Astrocyte of the cerebellum (primary cell): ENCODE data around the gene KCTD4.

Experiments used
- DNase-seq: peaks from one replicate; pipeline ENCODE4 v3.0.0-alpha.2; 2011; ENCODE audit warnings: low read depth
- H3K4me3 ChIP-seq: 2 replicates; pipeline ENCODE4 v1.5.1; 2011; ENCODE audit warnings: mild to moderate bottlenecking, low read depth, low read length, moderate library complexity
- in situ Hi-C: cut with HindIII; loops from 2 replicates; pipeline ENCODE4 v1.10.0; 2017; ENCODE audit warnings: low sequenced_read_pairs
- TF ChIP-seq, protein P1 (sequence below): IDR thresholded peaks from 2 replicates; pipeline ENCODE4 v1.5.1; 2012; ENCODE audit warnings: low read length, low read depth, moderate library complexity, mild to moderate bottlenecking; ENCODE audit errors: missing control alignments

Gene KCTD4

DNA sequence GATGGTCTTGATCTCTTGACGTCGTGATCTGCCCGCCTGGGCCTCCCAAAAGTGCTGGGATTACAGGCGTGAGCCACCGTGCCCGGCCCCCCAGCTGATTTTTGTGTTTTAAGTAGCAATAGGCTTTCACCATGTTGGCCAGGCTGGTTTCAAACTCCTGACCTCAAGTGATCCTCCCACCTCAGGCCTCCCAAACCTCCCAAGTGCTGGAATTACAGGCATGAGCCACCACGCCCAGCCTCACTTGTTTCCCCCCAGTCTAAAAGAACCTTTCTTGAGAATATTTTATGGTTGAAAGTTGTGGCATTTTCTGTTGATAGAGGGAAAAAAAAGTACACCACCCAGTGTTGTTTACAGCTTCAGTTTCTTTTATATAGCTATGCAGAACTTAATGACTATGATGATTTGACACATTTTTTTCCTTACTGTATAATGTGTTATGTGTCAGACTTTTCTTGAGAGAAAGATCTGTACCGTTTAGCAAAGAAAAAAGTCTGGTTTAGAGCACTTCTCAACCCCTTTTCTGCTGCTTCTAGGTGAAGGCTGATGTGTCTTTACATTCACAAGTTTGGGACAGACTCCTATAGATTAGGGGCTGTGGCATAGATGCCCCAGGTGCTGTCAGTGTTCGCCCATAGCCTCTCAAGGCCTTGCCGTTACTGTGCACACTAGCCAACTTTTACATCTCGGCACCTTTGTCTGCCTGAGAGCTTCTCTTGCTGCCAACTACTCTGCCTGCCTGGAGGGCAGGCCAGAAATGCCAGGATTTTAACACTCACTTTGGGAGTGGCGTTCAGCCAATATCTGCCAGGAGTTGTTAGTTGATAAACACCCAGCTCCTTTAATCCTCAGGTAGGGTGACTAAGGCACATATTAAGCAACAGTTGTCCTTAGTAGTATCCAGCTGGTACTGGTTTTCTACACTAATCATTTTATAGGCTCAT is 33.0 kb downstream of the KCTD4 start:
- no peak overlapping the region for H3K4me3 ChIP-seq
- no peak for DNase-seq
- TF ChIP-seq, protein P1, sequence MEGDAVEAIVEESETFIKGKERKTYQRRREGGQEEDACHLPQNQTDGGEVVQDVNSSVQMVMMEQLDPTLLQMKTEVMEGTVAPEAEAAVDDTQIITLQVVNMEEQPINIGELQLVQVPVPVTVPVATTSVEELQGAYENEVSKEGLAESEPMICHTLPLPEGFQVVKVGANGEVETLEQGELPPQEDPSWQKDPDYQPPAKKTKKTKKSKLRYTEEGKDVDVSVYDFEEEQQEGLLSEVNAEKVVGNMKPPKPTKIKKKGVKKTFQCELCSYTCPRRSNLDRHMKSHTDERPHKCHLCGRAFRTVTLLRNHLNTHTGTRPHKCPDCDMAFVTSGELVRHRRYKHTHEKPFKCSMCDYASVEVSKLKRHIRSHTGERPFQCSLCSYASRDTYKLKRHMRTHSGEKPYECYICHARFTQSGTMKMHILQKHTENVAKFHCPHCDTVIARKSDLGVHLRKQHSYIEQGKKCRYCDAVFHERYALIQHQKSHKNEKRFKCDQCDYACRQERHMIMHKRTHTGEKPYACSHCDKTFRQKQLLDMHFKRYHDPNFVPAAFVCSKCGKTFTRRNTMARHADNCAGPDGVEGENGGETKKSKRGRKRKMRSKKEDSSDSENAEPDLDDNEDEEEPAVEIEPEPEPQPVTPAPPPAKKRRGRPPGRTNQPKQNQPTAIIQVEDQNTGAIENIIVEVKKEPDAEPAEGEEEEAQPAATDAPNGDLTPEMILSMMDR = no peak
- in situ Hi-C loops = no loop called here

DNA sequence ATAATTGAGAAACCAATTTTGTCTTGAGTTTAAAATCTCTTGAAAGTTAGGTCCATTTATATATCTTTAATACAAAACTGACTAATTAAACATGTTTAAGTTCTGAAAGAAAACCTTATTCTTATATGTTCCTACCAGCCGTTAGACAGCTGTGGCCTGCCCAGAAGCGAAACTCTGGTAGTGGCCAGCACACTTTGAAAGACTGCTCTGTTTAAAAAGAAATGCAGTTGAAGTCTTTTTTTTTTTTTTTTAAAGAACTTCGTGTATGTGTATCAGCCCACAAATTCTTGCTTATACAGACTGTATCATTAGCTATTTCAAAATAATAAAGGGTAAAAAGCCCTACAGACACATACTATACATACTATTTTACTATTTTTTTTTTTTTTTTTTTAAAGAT is 34.0 kb downstream of the KCTD4 start:
- TF ChIP-seq, protein P1 = no peak
- DNase-seq = no peak
- no peak overlapping the region for H3K4me3 ChIP-seq
- in situ Hi-C loops = no loop called here

DNA sequence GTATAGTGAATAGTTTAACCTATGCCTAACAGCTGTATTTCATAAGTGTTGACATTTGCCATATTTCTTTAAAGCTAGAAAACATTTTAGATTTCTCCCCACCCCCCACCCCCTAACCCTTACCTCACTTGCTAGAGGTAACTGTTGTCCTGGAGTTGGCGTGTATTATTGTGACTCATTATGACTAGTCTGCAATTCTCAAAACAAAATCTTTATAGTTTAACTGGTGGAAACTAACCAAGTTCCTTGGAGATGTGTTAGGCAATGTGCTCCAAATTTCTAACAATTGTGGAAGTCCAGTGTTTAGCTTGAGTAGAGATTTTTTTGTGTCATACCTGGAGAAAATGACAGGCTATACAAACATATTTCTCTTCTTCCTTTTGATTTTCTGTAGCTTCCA is 38.0 kb downstream of the KCTD4 start:
- DNase-seq = peak; percentile 88
- no peak overlapping the region for H3K4me3 ChIP-seq
- TF ChIP-seq, protein P1 = no peak
- in situ Hi-C loops = no loop called here

DNA sequence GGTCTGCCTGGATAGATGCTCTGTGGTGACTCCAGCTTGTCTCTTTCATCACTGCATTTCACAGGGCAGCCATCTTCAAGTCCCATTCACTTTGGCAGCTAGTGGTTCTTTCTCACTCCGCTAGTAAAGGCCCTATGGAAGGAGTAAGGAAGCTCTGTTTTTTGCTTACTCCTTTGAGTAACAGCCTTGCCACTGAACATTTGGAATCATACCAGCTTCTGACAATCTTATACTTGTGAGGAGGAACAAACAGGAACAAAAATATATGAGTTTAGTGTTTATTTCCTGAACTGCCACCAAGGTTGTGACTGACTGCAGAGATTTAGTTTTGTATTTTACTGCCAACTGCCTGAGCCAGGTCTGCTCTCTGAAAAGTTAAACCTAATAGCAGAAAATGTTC is 38.7 kb downstream of the KCTD4 start:
- no peak overlapping the region for H3K4me3 ChIP-seq
- no peak for DNase-seq
- in situ Hi-C loops = no loop called here
- TF ChIP-seq, protein P1 = no peak

DNA sequence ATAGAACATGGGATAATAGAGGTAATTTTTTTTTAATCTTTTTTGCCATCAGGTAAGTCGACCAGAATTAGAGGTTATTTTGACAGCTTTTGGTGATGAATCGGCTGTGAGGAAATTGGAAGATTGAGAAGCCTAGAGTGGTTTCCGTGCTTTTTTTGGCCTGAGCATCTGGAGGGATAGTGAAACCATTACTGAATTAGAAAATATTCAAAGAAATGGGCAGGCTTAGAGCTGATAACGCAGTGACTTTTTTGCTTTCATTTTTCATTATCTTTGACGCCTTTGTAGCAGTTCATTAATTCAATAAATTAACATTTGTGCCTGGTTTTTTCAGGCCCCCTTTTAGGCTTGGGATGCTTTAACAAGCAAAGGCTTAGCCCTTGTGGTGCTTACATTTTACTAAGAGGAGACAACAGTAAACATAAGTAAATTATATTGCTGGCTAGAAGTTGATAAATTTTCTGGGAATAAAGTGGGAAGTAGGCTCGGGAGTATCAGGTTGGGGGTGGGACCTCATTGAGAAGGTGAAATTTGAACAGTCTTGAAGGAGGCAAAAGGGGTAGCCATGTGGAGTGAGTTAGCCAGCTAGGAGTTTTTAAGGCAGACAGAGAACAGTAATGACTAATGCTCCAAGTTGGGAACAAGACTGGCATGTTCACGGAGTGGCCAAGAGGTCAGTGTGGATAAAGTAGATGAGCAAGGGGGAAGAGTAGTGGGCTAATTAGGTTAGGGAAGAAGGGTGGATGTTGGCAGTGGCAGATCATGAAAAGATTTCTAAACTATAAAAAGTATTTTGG is 44.1 kb downstream of the KCTD4 start:
- DNase-seq = no peak
- no peak overlapping the region for H3K4me3 ChIP-seq
- TF ChIP-seq, protein P1 = no peak
- in situ Hi-C loops = no loop called here

DNA sequence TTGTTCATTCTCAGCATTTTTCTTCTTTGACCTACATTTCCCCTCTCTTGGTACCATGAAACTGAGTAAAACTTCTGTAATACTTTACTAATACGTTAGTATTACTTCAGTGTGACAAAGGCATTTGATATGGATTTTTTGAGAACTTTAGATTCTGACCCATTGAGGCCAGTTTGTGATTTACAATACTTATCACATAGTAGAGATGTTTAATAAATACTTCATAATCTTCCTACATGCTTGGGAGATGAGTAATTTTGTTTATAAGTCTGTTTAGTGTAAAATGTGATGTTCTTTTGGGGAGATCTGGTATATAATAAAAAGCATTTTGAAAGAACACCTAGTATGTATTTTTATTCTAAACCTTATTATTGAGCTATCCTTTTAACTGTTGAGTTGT is 50.9 kb downstream of the KCTD4 start:
- no peak overlapping the region for H3K4me3 ChIP-seq
- TF ChIP-seq, protein P1 = no peak
- DNase-seq = no peak
- in situ Hi-C loops = no loop called here
